ENCODE data around the gene SLC25A11.

GRCh38 chr17:4934173-4934979, 5.5 kb downstream of the SLC25A11 start:
- TF ChIP-seq IRF3 (IDR thresholded peaks at IDR 0.05; ENCODE audit: low read depth, low read length) (no peak), POLR2AphosphoS5 (IDR thresholded peaks at IDR 0.05; ENCODE audit: low read depth, low read length) (no peak; the same call in 1 of the 2 replicates), TAF1 (IDR thresholded peaks at IDR 0.05; ENCODE audit: borderline replicate concordance, low read depth, low read length) (no peak), RAD21 (IDR thresholded peaks at IDR 0.05; ENCODE audit: low read length) (peak; percentile 25; the same call in 1 of the 2 replicates), CTCF (IDR thresholded peaks at IDR 0.05) (peak; percentile 44), SMC3 (IDR thresholded peaks at IDR 0.05; ENCODE audit: low read depth, low read length) (peak; percentile 11; the same call in 1 of the 2 replicates)
